Renal cortical epithelial cell (primary cell): ENCODE measurements around the gene ZG16B. TPM values are rescaled to one million over a fixed set of nuclear protein-coding genes. Genes with fewer than 3 reads are reported as not detected.

Source experiments
- DNase-seq: peaks from one replicate; pipeline ENCODE4 v3.0.0-alpha.2; 2011; ENCODE audit warnings: low read depth
- total RNA-seq: library from RNA; depleted of rRNA; stranded (reverse); fragments of >200 nt; gene quantifications from 2 replicates; pipeline ENCODE4 v1.2.3, GENCODE V29; 2014

The ZG16B gene
- total RNA-seq, 1 donor from 2014 or later = 0.25 TPM

- DNase-seq = no peak
Measured at GRCh38 chr16:2806286-2806685, 23.8 kb upstream of the ZG16B start.

- no peak for DNase-seq
Measured at GRCh38 chr16:2808181-2808580, 21.9 kb upstream of the ZG16B start.

- no peak for DNase-seq
Measured at GRCh38 chr16:2809149-2809760, 20.8 kb upstream of the ZG16B start.

GRCh38 chr16:2810651-2811050 lies 19.5 kb upstream of the ZG16B start:
- no peak for DNase-seq

- no peak for DNase-seq
Measured at GRCh38 chr16:2811703-2812471, 18.2 kb upstream of the ZG16B start.

GRCh38 chr16:2813771-2814221 lies 16.3 kb upstream of the ZG16B start:
- DNase-seq = no peak

GRCh38 chr16:2814551-2815298 lies 15.4 kb upstream of the ZG16B start:
- no peak for DNase-seq

- no peak for DNase-seq
Measured at GRCh38 chr16:2815299-2815771, 14.8 kb upstream of the ZG16B start.

GRCh38 chr16:2816751-2817339 lies 13.3 kb upstream of the ZG16B start, which contains the start of gene PRSS21:
Gene PRSS21, plus strand, starts transcription at chr16:2817237. Its CDS starts 32 bp downstream, at chr16:2817269.
- no peak for DNase-seq

- DNase-seq = no peak
Measured at GRCh38 chr16:2817340-2818271, 12.5 kb upstream of the ZG16B start.

GRCh38 chr16:2818272-2818876 lies 11.7 kb upstream of the ZG16B start:
- no peak for DNase-seq

GRCh38 chr16:2819179-2819938 lies 10.7 kb upstream of the ZG16B start:
- no peak for DNase-seq

GRCh38 chr16:2819939-2820835 lies 9.9 kb upstream of the ZG16B start:
- no peak for DNase-seq

GRCh38 chr16:2820836-2821486 lies 9.1 kb upstream of the ZG16B start:
- no peak for DNase-seq

GRCh38 chr16:2821487-2822157 lies 8.5 kb upstream of the ZG16B start:
- DNase-seq = peak; percentile 7

GRCh38 chr16:2822158-2822495 lies 8.0 kb upstream of the ZG16B start:
- no peak for DNase-seq

- no peak for DNase-seq
Measured at GRCh38 chr16:2822496-2822895, 7.6 kb upstream of the ZG16B start.

GRCh38 chr16:2824626-2825025 lies 5.5 kb upstream of the ZG16B start:
- DNase-seq = no peak
